HFFc6 (cell line): ENCODE results near the gene LAMA2. TPM values are rescaled to one million over a fixed set of nuclear protein-coding genes. Genes with fewer than 3 reads are reported as not detected.

Experiments
- DNase-seq: peaks from one replicate; pipeline ENCODE4 v3.0.0-alpha.2; 2018
- H3K27ac Mint-ChIP-seq: 2 replicates; pipeline ENCODE4 v1.8.0; 2020; ENCODE audit warnings: mild to moderate bottlenecking, mixed read lengths
- H3K27me3 Mint-ChIP-seq: 2 replicates; pipeline ENCODE4 v1.8.0; 2021; ENCODE audit warnings: mild to moderate bottlenecking, moderate library complexity, mixed read lengths; ENCODE audit not compliant: insufficient read depth
- H3K36me3 Mint-ChIP-seq: 2 replicates; pipeline ENCODE4 v1.8.0; 2021; ENCODE audit warnings: low read depth, mixed read lengths
- H3K4me1 Mint-ChIP-seq: 2 replicates; pipeline ENCODE4 v1.8.0; 2020; ENCODE audit warnings: low read depth, mixed read lengths
- H3K4me3 Mint-ChIP-seq: 2 replicates; pipeline ENCODE4 v1.8.0; 2020; ENCODE audit warnings: mild to moderate bottlenecking, moderate library complexity, mixed read lengths
- H3K9me3 Mint-ChIP-seq: 2 replicates; pipeline ENCODE4 v1.8.0; 2020; ENCODE audit warnings: mild to moderate bottlenecking, mixed read lengths
- CTCF ChIP-seq: fragments of 200-600 bp; sonication (generic); IDR thresholded peaks from 2 replicates; pipeline ENCODE4 v1.5.0; 2021; ENCODE audit warnings: antibody characterized with exemption, mild to moderate bottlenecking
- total RNA-seq, 6 experiments: library from RNA; stranded (reverse); fragmentation: NEBNext Ultra II Directional; extraction: Animal tissue kit (Norgen Biotek cat#: 25700); gene quantifications; 2 replicates in 1 of 6; 3 replicates in 5 of 6; pipeline ENCODE4 v1.2.3, GENCODE V29; 2021

The LAMA2 gene
- total RNA-seq, 6 experiments from 2014 or later, result 8.2 to 14.3 (median 10.5) TPM

GRCh38 chr6:129490521-129491255 lies 607.8 kb downstream of the LAMA2 start:
- Mint-ChIP-seq H3K4me3 (peak overlapping the region; percentile 87), H3K4me1 (peaks cover 77% of the 10 kb centered on the region), H3K9me3 (no peaks in the 10 kb centered on the region), H3K27me3 (peaks cover 6% of the 10 kb centered on the region; the same call in 1 of the 2 replicates), H3K36me3 (peaks cover 33% of the 10 kb centered on the region), H3K27ac (peak overlapping the region; percentile 100)
- peak; percentile 96 for DNase-seq
- no peak for TF ChIP-seq CTCF

- peaks cover 33% of the 10 kb centered on the region for H3K36me3 Mint-ChIP-seq
- no peak for DNase-seq
- peaks cover 77% of the 10 kb centered on the region for H3K4me1 Mint-ChIP-seq
- no peak for TF ChIP-seq CTCF
- no peaks in the 10 kb centered on the region for H3K9me3 Mint-ChIP-seq
- peak overlapping the region; percentile 87 for H3K4me3 Mint-ChIP-seq
- peaks cover 6% of the 10 kb centered on the region; the same call in 1 of the 2 replicates for H3K27me3 Mint-ChIP-seq
- peak overlapping the region; percentile 100 for H3K27ac Mint-ChIP-seq
Observed at GRCh38 chr6:129491436-129491835, 608.5 kb downstream of the LAMA2 start.

GRCh38 chr6:129492260-129492659 lies 609.3 kb downstream of the LAMA2 start:
- H3K27ac Mint-ChIP-seq, result peak overlapping the region; percentile 100
- no peak for TF ChIP-seq CTCF
- no peaks in the 10 kb centered on the region for H3K9me3 Mint-ChIP-seq
- H3K27me3 Mint-ChIP-seq, result peaks cover 6% of the 10 kb centered on the region; the same call in 1 of the 2 replicates
- no peak for DNase-seq
- H3K4me3 Mint-ChIP-seq, result no peak overlapping the region
- H3K36me3 Mint-ChIP-seq, result peaks cover 35% of the 10 kb centered on the region
- H3K4me1 Mint-ChIP-seq, result peaks cover 83% of the 10 kb centered on the region

- Mint-ChIP-seq H3K27ac (peak overlapping the region; percentile 79), H3K4me1 (peaks cover 94% of the 10 kb centered on the region), H3K4me3 (peak overlapping the region; percentile 43), H3K9me3 (no peaks in the 10 kb centered on the region), H3K27me3 (peaks cover 2% of the 10 kb centered on the region; the same call in 1 of the 2 replicates), H3K36me3 (peaks cover 35% of the 10 kb centered on the region)
- TF ChIP-seq CTCF, result no peak
- peak; percentile 44 for DNase-seq
Observed at GRCh38 chr6:129493354-129493902, 610.5 kb downstream of the LAMA2 start.

- H3K36me3 Mint-ChIP-seq, result peaks cover 35% of the 10 kb centered on the region
- TF ChIP-seq CTCF, result no peak
- peak; percentile 36 for DNase-seq
- H3K27me3 Mint-ChIP-seq, result peaks cover 4% of the 10 kb centered on the region; the same call in 1 of the 2 replicates
- H3K4me1 Mint-ChIP-seq, result peaks cover 95% of the 10 kb centered on the region
- H3K4me3 Mint-ChIP-seq, result peak overlapping the region; percentile 10; the same call in 1 of the 2 replicates
- H3K27ac Mint-ChIP-seq, result peak overlapping the region; percentile 79
- no peaks in the 10 kb centered on the region for H3K9me3 Mint-ChIP-seq
Observed at GRCh38 chr6:129494099-129494498, 611.2 kb downstream of the LAMA2 start.
